Right lobe of liver (tissue), 4 donors: ENCODE measurements around the gene DISP3.

Experiments used
- POLR2A ChIP-seq: fragments of 450-650 bp; IDR thresholded peaks from one replicate; pipeline ENCODE4 v1.6.1; 2017; ENCODE audit warnings: antibody characterized with exemption, mild to moderate bottlenecking
- TF ChIP-seq, protein P1 (sequence below), 4 donors: fragments of 200-600 bp in 3 of 4; fragments of 450-650 bp in 1 of 4; IDR thresholded peaks; one replicate each; pipeline versions ENCODE4 v1.5.1 to v1.8.0; 2016 to 2022; ENCODE audit warnings: antibody characterized with exemption in 4 of 4, mild to moderate bottlenecking in 2 of 4
- donor health status: DM: no; HTN: no; CAD: no.
- donor health status: DM: no; HTN: no; CAD: no.
- donor health status: DM: no; HTN: yes; CAD: no.

DNA sequence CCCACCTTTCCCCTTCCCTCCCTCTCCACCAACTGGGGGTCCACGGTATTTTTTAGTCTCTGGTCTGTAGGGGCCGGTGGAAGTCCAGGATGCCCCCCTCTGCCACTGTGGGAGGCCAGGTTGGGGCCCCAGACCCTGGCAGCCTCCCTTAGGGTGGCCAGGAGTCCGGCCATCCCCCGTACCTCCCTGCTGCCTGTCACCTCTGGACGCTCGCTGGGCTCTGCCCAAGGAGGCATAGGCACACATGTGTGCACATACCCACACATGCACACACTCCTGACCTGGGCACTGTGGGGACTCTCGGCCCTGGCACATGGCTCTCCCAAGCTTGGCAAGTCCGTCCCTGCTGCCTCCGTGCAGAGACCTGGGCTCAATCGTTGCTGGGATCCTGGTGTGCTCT is 53.0 kb downstream of the DISP3 start:
- TF ChIP-seq POLR2A = no peak
- TF ChIP-seq, protein P1, sequence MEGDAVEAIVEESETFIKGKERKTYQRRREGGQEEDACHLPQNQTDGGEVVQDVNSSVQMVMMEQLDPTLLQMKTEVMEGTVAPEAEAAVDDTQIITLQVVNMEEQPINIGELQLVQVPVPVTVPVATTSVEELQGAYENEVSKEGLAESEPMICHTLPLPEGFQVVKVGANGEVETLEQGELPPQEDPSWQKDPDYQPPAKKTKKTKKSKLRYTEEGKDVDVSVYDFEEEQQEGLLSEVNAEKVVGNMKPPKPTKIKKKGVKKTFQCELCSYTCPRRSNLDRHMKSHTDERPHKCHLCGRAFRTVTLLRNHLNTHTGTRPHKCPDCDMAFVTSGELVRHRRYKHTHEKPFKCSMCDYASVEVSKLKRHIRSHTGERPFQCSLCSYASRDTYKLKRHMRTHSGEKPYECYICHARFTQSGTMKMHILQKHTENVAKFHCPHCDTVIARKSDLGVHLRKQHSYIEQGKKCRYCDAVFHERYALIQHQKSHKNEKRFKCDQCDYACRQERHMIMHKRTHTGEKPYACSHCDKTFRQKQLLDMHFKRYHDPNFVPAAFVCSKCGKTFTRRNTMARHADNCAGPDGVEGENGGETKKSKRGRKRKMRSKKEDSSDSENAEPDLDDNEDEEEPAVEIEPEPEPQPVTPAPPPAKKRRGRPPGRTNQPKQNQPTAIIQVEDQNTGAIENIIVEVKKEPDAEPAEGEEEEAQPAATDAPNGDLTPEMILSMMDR (IDR thresholded peaks at IDR 0.05) = no peak
